H9 (cell line): ENCODE results near the gene MCM8. TPM values are rescaled to one million over a fixed set of nuclear protein-coding genes. Genes with fewer than 3 reads are reported as not detected.

ENCODE experiments used
- DNase-seq: peaks from one replicate; pipeline ENCODE4 v3.0.0-alpha.2; 2017
- H2AFZ ChIP-seq: one replicate; pipeline ENCODE4 v1.6.1; 2013; ENCODE audit warnings: mild to moderate bottlenecking, low read length, control low read depth, moderate library complexity
- H2AK5ac ChIP-seq: 2 replicates; pipeline ENCODE4 v1.6.1; 2013; ENCODE audit warnings: low read length, control low read depth, mixed read lengths; ENCODE audit not compliant: insufficient read length
- H2BK120ac ChIP-seq: one replicate; pipeline ENCODE4 v1.6.1; 2013; ENCODE audit warnings: low read depth, mild to moderate bottlenecking, low read length, control low read depth, inconsistent platforms; ENCODE audit not compliant: poor library complexity, severe bottlenecking
- H2BK12ac ChIP-seq: 2 replicates; pipeline ENCODE4 v1.6.1; 2013; ENCODE audit warnings: low read length, control low read depth, mixed read lengths, low read depth; ENCODE audit not compliant: insufficient read length
- H2BK15ac ChIP-seq: 2 replicates; pipeline ENCODE4 v1.6.1; 2013; ENCODE audit warnings: low read depth, low read length, control low read depth
- H2BK20ac ChIP-seq: one replicate; pipeline ENCODE4 v1.6.1; 2013; ENCODE audit warnings: low read depth, mild to moderate bottlenecking, low read length, control low read depth, inconsistent platforms; ENCODE audit not compliant: poor library complexity, severe bottlenecking
- H2BK5ac ChIP-seq: 2 replicates; pipeline ENCODE4 v1.6.1; 2013; ENCODE audit warnings: low read length, control low read depth, mixed read lengths; ENCODE audit not compliant: insufficient read length
- H3K14ac ChIP-seq: 2 replicates; pipeline ENCODE4 v1.6.1; 2013; ENCODE audit warnings: low read length, control low read depth; ENCODE audit not compliant: insufficient read depth
- H3K18ac ChIP-seq: 2 replicates; pipeline ENCODE4 v1.6.1; 2013; ENCODE audit warnings: low read depth, mild to moderate bottlenecking, mixed read lengths, low read length, control low read depth; ENCODE audit not compliant: insufficient read length
- H3K23ac ChIP-seq: 2 replicates; pipeline ENCODE4 v1.6.1; 2013; ENCODE audit warnings: low read length, control low read depth, mixed read lengths, low read depth; ENCODE audit not compliant: insufficient read length
- H3K23me2 ChIP-seq: 2 replicates; pipeline ENCODE4 v1.6.1; 2013; ENCODE audit warnings: low read depth, mild to moderate bottlenecking, mixed read lengths, low read length, control low read depth; ENCODE audit not compliant: insufficient read length, poor library complexity, severe bottlenecking
- H3K27ac ChIP-seq: 2 replicates; pipeline ENCODE4 v1.5.1; 2013; ENCODE audit warnings: low read length, control low read depth, mixed read lengths, low read depth; ENCODE audit not compliant: insufficient read length
- H3K27me3 ChIP-seq: 2 replicates; pipeline ENCODE4 v1.6.1; 2013; ENCODE audit warnings: low read length, control low read depth, inconsistent platforms; ENCODE audit not compliant: insufficient read depth
- H3K4ac ChIP-seq: 2 replicates; pipeline ENCODE4 v1.6.1; 2013; ENCODE audit warnings: low read depth, mild to moderate bottlenecking, control low read depth, inconsistent platforms, low read length, moderate library complexity
- H3K4me1 ChIP-seq: 2 replicates; pipeline ENCODE4 v1.6.1; 2013; ENCODE audit warnings: low read length, control low read depth, inconsistent platforms; ENCODE audit not compliant: insufficient read depth
- H3K4me2 ChIP-seq: 2 replicates; pipeline ENCODE4 v1.6.1; 2013; ENCODE audit warnings: low read length, control low read depth, mixed read lengths; ENCODE audit not compliant: insufficient read length, insufficient read depth
- H3K56ac ChIP-seq: 2 replicates; pipeline ENCODE4 v1.6.1; 2013; ENCODE audit warnings: low read depth, mild to moderate bottlenecking, mixed read lengths, low read length, control low read depth; ENCODE audit not compliant: insufficient read length
- H3K79me1 ChIP-seq: 2 replicates; pipeline ENCODE4 v1.6.1; 2013; ENCODE audit warnings: low read depth, mild to moderate bottlenecking, moderate library complexity, low read length, control low read depth, inconsistent platforms; ENCODE audit not compliant: insufficient read depth, poor library complexity, severe bottlenecking
- H3K79me2 ChIP-seq: 2 replicates; pipeline ENCODE4 v1.6.1; 2013; ENCODE audit warnings: low read length, control low read depth, inconsistent platforms; ENCODE audit not compliant: insufficient read depth
- H3K9ac ChIP-seq: 2 replicates; pipeline ENCODE4 v1.6.1; 2013; ENCODE audit warnings: low read length, control low read depth, mixed read lengths; ENCODE audit not compliant: insufficient read length; ENCODE audit errors: extremely low read depth
- H3K9me3 ChIP-seq: one replicate; pipeline ENCODE4 v1.6.1; 2013; ENCODE audit warnings: low read depth, low read length, inconsistent platforms; ENCODE audit not compliant: control insufficient read depth
- H3T11ph ChIP-seq: one replicate; pipeline ENCODE4 v1.6.1; 2013; ENCODE audit warnings: mild to moderate bottlenecking, low read length, control low read depth, inconsistent platforms
- H4K20me1 ChIP-seq: one replicate; pipeline ENCODE4 v1.6.1; 2013; ENCODE audit not compliant: control insufficient read depth, insufficient read length, insufficient read depth
- H4K5ac ChIP-seq: 2 replicates; pipeline ENCODE4 v1.6.1; 2013; ENCODE audit warnings: low read depth, mild to moderate bottlenecking, mixed read lengths, low read length, control low read depth; ENCODE audit not compliant: insufficient read length
- H4K8ac ChIP-seq: replicated peaks from 2 replicates; pipeline ENCODE4 v1.6.1; 2013; ENCODE audit warnings: low read length, control low read depth, mixed read lengths, low read depth; ENCODE audit not compliant: insufficient read length
- H4K91ac ChIP-seq: 2 replicates; pipeline ENCODE4 v1.6.1; 2013; ENCODE audit warnings: low read depth, mild to moderate bottlenecking, moderate library complexity, mixed read lengths, low read length, control low read depth; ENCODE audit not compliant: insufficient read length
- H3K27ac Mint-ChIP-seq, 3 experiments: 2 replicates in 2 of 3; 3 replicates in 1 of 3; pipeline ENCODE4 v1.8.0; 2020 to 2021; ENCODE audit warnings: mixed read lengths in 3 of 3, mild to moderate bottlenecking in 1 of 3, moderate library complexity in 1 of 3
- H3K27me3 Mint-ChIP-seq: 2 replicates; pipeline ENCODE4 v1.8.0; 2021; ENCODE audit warnings: low read depth, mild to moderate bottlenecking, moderate library complexity, mixed read lengths
- H3K36me3 Mint-ChIP-seq, 3 experiments: 2 replicates in 2 of 3; 3 replicates in 1 of 3; pipeline ENCODE4 v1.8.0; 2020 to 2021; ENCODE audit warnings: low read depth in 3 of 3, mixed read lengths in 3 of 3; ENCODE audit not compliant: insufficient read depth in 1 of 3
- H3K4me1 Mint-ChIP-seq, 2 experiments: 2 replicates each; pipeline ENCODE4 v1.8.0; 2020; ENCODE audit warnings: mixed read lengths in 2 of 2
- H3K4me3 Mint-ChIP-seq, 2 experiments: 2 replicates in 1 of 2; 3 replicates in 1 of 2; pipeline ENCODE4 v1.8.0; 2020 to 2021; ENCODE audit warnings: mild to moderate bottlenecking in 2 of 2, mixed read lengths in 2 of 2, moderate library complexity in 1 of 2
- H3K9me3 Mint-ChIP-seq, 2 experiments: 2 replicates in 1 of 2; 3 replicates in 1 of 2; pipeline ENCODE4 v1.8.0; 2020; ENCODE audit warnings: mild to moderate bottlenecking in 2 of 2, mixed read lengths in 2 of 2, moderate library complexity in 1 of 2
- WGBS: extraction: QIAGEN DNeasy Blood & Tissue Kit; methylation state at CpG from one replicate; pipeline ENCODE4 v1.1.7; 2013; ENCODE audit warnings: missing lambda C conversion rate, low lambda C conversion rate, mixed read lengths; ENCODE audit not compliant: insufficient read length; ENCODE audit errors: extremely low coverage; 5-methylcytosine and 5-hydroxymethylcytosine counted together
- total RNA-seq: library from RNA; stranded (reverse); gene quantifications from 2 replicates; pipeline ENCODE4 v1.2.1, GENCODE V29; 2021
- TF ChIP-seq, protein P1 (sequence below): fragments of 200-600 bp; sonication (generic); conservative IDR thresholded peaks from 3 replicates; pipeline ENCODE4 v1.8.0; 2021; ENCODE audit warnings: antibody characterized with exemption, mild to moderate bottlenecking

MCM8 gene
- total RNA-seq, 1 experiment from 2014 or later = 32.2 TPM

DNA sequence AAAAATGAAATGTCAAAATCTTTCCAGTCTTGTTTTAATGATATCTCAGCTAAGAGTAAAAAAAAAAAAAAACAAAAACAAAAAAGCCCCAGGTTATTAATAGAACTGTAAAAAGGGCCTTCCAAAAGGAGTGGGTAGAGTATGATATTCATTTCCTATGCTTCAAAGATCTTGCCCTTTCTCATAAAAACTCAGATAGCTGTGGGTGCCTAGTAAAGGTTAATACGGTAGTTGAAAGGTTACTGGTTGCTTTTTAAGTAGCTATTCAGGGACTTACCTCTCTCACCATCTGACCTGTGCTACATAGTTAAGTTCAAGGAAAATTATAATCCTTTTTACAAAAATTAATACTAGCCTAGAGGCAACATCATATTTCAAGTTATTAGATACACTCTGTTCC lies 15.1 kb upstream of the MCM8 start:
- no peaks in the 10 kb centered on the region for H3K27me3 ChIP-seq
- no peak overlapping the region for H4K8ac ChIP-seq
- Mint-ChIP-seq H3K36me3 (peaks cover 4 to 26% (median 18%) of the 10 kb centered on the region in 3 experiments; a peak in 6 of 7 replicates), H3K4me1 (peaks cover 4 to 6% of the 10 kb centered on the region in 2 experiments; a peak in 2 of 4 replicates), H3K4me3 (no peak overlapping the region), H3K27ac (no peak overlapping the region), H3K9me3 (no peaks in the 10 kb centered on the region), H3K27me3 (peaks cover 3% of the 10 kb centered on the region)
- no peak overlapping the region for H4K5ac ChIP-seq
- H3T11ph ChIP-seq = no peak overlapping the region
- no peak overlapping the region for H3K56ac ChIP-seq
- no peak overlapping the region for H4K91ac ChIP-seq
- no peak overlapping the region for H2BK15ac ChIP-seq
- H3K9ac ChIP-seq = no peak overlapping the region
- no peaks in the 10 kb centered on the region for H3K23me2 ChIP-seq
- no peaks in the 10 kb centered on the region for H3K4me1 ChIP-seq
- H2AK5ac ChIP-seq = no peak overlapping the region
- H3K23ac ChIP-seq = no peak overlapping the region
- no peak overlapping the region for H3K14ac ChIP-seq
- no peaks in the 10 kb centered on the region for H4K20me1 ChIP-seq
- H3K9me3 ChIP-seq = no peaks in the 10 kb centered on the region
- TF ChIP-seq, protein P1, sequence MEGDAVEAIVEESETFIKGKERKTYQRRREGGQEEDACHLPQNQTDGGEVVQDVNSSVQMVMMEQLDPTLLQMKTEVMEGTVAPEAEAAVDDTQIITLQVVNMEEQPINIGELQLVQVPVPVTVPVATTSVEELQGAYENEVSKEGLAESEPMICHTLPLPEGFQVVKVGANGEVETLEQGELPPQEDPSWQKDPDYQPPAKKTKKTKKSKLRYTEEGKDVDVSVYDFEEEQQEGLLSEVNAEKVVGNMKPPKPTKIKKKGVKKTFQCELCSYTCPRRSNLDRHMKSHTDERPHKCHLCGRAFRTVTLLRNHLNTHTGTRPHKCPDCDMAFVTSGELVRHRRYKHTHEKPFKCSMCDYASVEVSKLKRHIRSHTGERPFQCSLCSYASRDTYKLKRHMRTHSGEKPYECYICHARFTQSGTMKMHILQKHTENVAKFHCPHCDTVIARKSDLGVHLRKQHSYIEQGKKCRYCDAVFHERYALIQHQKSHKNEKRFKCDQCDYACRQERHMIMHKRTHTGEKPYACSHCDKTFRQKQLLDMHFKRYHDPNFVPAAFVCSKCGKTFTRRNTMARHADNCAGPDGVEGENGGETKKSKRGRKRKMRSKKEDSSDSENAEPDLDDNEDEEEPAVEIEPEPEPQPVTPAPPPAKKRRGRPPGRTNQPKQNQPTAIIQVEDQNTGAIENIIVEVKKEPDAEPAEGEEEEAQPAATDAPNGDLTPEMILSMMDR = no peak
- no peak overlapping the region for H3K18ac ChIP-seq
- no peak overlapping the region for H3K4me2 ChIP-seq
- H3K27ac ChIP-seq = no peak overlapping the region
- H3K79me1 ChIP-seq = no peaks in the 10 kb centered on the region
- no peak overlapping the region for H2BK120ac ChIP-seq
- no peak for DNase-seq
- no peaks in the 10 kb centered on the region for H3K79me2 ChIP-seq
- no peak overlapping the region for H2BK20ac ChIP-seq
- no CpG with 5 or more reads among the region's 1 CpG for WGBS
- H3K4ac ChIP-seq = no peak overlapping the region
- no peak overlapping the region for H2AFZ ChIP-seq
- H2BK12ac ChIP-seq = no peak overlapping the region
- H2BK5ac ChIP-seq = no peak overlapping the region
